ENCODE measurements around the gene RUBCN. TPM values are rescaled to one million over a fixed set of nuclear protein-coding genes. Genes with fewer than 3 reads are reported as not detected.

The RUBCN gene
- total and polyA plus RNA-seq, 2 of the 13 experiments (the other 11 are each of a cell fraction or from before 2014, with no cell fraction given), result 5.2 to 8.1 TPM

DNA sequence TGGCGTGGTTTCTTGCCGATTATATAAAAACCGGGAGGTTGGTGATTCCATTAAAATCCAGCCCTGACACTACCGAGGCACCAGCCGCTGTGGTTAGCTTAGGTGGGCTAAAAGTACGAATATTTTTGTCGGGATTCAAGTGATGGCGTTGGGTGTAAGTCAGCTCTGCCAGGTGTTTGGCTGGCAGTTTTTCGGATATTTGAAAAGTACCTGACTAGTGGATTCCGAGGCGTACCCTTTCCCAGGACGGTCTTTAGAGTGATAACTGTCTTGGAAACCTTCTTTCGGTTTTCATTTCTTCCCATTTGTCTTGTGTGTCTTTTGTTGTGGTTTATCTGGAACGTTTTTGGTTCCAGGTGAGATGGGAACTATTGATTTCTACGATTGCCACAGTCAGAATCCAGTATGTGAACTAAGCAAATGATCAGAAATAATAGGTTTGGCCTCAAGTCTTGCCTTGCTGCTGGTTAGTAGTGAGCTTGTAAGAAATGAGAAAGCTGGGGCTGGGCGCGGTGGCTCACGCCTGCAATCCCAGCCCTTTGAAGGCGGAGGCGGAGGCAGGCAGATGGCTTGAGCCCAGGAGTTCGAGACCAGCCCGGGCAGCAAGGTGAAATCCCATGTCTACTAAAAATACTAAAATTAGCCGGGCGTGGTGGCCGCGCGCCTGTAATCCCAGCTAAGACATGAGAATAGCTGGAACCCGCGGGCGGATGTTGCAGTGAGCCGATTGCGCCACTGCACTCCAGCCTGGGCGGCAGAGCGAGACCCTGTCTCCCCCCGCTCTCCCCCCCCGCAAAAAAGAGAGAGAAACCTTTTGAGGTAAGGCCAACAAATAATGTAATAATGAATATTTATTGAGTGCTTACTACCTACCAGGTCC is 14.4 kb upstream of the RUBCN start (continued):
- no peak for TF ChIP-seq ZNF281 (CRISPR knock-in tag; IDR thresholded peaks at IDR 0.05; ENCODE audit: borderline replicate concordance)
- TF ChIP-seq ZNF484 (CRISPR knock-in tag; IDR thresholded peaks at IDR 0.05; ENCODE audit: borderline replicate concordance, low read depth), result no peak
- TF ChIP-seq ZSCAN5A (CRISPR knock-in tag; IDR thresholded peaks at IDR 0.05; ENCODE audit: borderline replicate concordance), result no peak
- no peak for TF ChIP-seq ZNF614 (CRISPR knock-in tag; IDR thresholded peaks at IDR 0.05; ENCODE audit: borderline replicate concordance)
- TF ChIP-seq ZNF460 (CRISPR knock-in tag; IDR thresholded peaks at IDR 0.05; ENCODE audit: borderline replicate concordance), result no peak
- no peak for TF ChIP-seq NFATC3 (CRISPR knock-in tag; IDR thresholded peaks at IDR 0.05)
- TF ChIP-seq, protein P1, sequence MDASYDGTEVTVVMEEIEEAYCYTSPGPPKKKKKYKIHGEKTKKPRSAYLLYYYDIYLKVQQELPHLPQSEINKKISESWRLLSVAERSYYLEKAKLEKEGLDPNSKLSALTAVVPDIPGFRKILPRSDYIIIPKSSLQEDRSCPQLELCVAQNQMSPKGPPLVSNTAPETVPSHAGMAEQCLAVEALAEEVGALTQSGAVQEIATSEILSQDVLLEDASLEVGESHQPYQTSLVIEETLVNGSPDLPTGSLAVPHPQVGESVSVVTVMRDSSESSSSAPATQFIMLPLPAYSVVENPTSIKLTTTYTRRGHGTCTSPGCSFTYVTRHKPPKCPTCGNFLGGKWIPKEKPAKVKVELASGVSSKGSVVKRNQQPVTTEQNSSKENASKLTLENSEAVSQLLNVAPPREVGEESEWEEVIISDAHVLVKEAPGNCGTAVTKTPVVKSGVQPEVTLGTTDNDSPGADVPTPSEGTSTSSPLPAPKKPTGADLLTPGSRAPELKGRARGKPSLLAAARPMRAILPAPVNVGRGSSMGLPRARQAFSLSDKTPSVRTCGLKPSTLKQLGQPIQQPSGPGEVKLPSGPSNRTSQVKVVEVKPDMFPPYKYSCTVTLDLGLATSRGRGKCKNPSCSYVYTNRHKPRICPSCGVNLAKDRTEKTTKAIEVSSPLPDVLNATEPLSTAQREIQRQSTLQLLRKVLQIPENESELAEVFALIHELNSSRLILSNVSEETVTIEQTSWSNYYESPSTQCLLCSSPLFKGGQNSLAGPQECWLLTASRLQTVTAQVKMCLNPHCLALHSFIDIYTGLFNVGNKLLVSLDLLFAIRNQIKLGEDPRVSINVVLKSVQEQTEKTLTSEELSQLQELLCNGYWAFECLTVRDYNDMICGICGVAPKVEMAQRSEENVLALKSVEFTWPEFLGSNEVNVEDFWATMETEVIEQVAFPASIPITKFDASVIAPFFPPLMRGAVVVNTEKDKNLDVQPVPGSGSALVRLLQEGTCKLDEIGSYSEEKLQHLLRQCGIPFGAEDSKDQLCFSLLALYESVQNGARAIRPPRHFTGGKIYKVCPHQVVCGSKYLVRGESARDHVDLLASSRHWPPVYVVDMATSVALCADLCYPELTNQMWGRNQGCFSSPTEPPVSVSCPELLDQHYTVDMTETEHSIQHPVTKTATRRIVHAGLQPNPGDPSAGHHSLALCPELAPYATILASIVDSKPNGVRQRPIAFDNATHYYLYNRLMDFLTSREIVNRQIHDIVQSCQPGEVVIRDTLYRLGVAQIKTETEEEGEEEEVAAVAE (CRISPR knock-in tag; IDR thresholded peaks at IDR 0.05; ENCODE audit: borderline replicate concordance), result no peak
- no peak for TF ChIP-seq ZNF83 (CRISPR knock-in tag; IDR thresholded peaks at IDR 0.05; ENCODE audit: borderline replicate concordance)
- no peak for TF ChIP-seq ZNF3 (CRISPR knock-in tag; IDR thresholded peaks at IDR 0.05)
- no peak for TF ChIP-seq HOXD1 (CRISPR knock-in tag; IDR thresholded peaks at IDR 0.05)
- no peak for TF ChIP-seq MNT (IDR thresholded peaks at IDR 0.05)
- TF ChIP-seq ZFP36L1 (CRISPR knock-in tag; IDR thresholded peaks at IDR 0.05), result no peak
- TF ChIP-seq FOXA1 (IDR thresholded peaks at IDR 0.05), result no peak
- TF ChIP-seq FOXA1 (CRISPR knock-in tag; IDR thresholded peaks at IDR 0.05), result no peak
- no peak for TF ChIP-seq HNRNPK (IDR thresholded peaks at IDR 0.05; ENCODE audit: low read depth, low read length, poor library complexity, severe bottlenecking)
- TF ChIP-seq FOXJ3 (CRISPR knock-in tag; IDR thresholded peaks at IDR 0.05; ENCODE audit: borderline replicate concordance), result 0 out of 2 replicates have a peak, but pooled peaks have one; percentile 16
- TF ChIP-seq KDM2A (CRISPR knock-in tag; IDR thresholded peaks at IDR 0.05; ENCODE audit: borderline replicate concordance, low read depth), result no peak
